ENCODE measurements around the gene ATXN2.

DNA sequence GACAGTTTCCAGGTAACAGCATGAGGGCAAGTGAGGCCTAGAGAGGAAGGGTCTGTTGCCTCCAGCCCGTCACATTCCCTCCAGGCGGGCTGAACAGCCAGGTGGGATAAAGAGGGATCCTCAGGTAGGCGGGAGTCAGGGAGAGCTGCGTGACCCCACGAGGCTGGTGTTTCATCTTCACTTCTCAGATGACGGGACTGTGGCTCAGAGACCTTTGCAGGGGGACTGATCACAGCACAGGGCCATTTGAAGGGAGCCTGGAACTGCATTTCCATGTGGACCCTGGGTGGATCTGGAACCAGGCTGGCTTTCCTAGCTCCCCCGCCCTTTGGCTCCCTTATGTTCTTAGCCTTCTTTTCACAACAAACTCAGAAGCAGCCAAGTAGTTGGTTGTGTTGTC, 156.0 kb downstream of the ATXN2 start:
- TF ChIP-seq, protein P1, sequence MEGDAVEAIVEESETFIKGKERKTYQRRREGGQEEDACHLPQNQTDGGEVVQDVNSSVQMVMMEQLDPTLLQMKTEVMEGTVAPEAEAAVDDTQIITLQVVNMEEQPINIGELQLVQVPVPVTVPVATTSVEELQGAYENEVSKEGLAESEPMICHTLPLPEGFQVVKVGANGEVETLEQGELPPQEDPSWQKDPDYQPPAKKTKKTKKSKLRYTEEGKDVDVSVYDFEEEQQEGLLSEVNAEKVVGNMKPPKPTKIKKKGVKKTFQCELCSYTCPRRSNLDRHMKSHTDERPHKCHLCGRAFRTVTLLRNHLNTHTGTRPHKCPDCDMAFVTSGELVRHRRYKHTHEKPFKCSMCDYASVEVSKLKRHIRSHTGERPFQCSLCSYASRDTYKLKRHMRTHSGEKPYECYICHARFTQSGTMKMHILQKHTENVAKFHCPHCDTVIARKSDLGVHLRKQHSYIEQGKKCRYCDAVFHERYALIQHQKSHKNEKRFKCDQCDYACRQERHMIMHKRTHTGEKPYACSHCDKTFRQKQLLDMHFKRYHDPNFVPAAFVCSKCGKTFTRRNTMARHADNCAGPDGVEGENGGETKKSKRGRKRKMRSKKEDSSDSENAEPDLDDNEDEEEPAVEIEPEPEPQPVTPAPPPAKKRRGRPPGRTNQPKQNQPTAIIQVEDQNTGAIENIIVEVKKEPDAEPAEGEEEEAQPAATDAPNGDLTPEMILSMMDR (IDR thresholded peaks at IDR 0.05; ENCODE audit: low read length): no peak
- TF ChIP-seq EZH2phosphoT487 (IDR thresholded peaks at IDR 0.05; ENCODE audit: low read length): no peak

Data from MM.1S (cell line).